ENCODE data around the gene PAGR1.

- TF ChIP-seq CTCF (IDR thresholded peaks at IDR 0.05; ENCODE audit: poor library complexity) = no peak
- no peak for TF ChIP-seq EZH2phosphoT487 (IDR thresholded peaks at IDR 0.05; ENCODE audit: low read depth, severe bottlenecking, unreplicated experiment)
- no peak for TF ChIP-seq EZH2 (IDR thresholded peaks at IDR 0.05; ENCODE audit: borderline replicate concordance)
These were observed 3.9 kb upstream of the PAGR1 start, which contains the start of gene PRRT2 for GRCh38 chr16:29811896-29812665.
